OCI-LY3 (cell line): ENCODE measurements around the gene CLMP.

Experiments
- H2AFZ ChIP-seq: fragments of 200-600, 300-600 bp; shearing (Covaris generic); 2 replicates; pipeline ENCODE4 v1.6.0; 2014; ENCODE audit warnings: antibody characterized with exemption, low read depth, low read length
- H3K27ac ChIP-seq: fragments of 200-600, 300-600 bp; sonication (generic); 2 replicates; pipeline ENCODE4 v1.5.1; 2014; ENCODE audit warnings: mild to moderate bottlenecking, low read length, moderate library complexity, mixed read lengths
- H3K27me3 ChIP-seq: fragments of 200-600, 300-600 bp; sonication (generic); 2 replicates; pipeline ENCODE4 v1.6.1; 2014; ENCODE audit warnings: low read depth, low read length, mixed read lengths
- H3K36me3 ChIP-seq: fragments of 200-600, 300-600 bp; sonication (generic); replicated peaks from 2 replicates; pipeline ENCODE3; 2014; ENCODE audit warnings: low read depth, low read length, mixed read lengths
- H3K4me1 ChIP-seq: fragments of 300-600, 200-600 bp; sonication (generic); 2 replicates; pipeline ENCODE4 v1.6.1; 2014; ENCODE audit warnings: low read length, mixed read lengths
- H3K4me2 ChIP-seq: fragments of 200-600, 300-600 bp; sonication (generic); 2 replicates; pipeline ENCODE4 v1.6.1; 2014; ENCODE audit warnings: low read length, mixed read lengths
- H3K4me3 ChIP-seq: fragments of 300-600, 200-600 bp; sonication (generic); 2 replicates; pipeline ENCODE4 v1.5.1; 2014; ENCODE audit warnings: antibody characterized with exemption, mild to moderate bottlenecking, low read length, moderate library complexity
- H3K79me2 ChIP-seq: fragments of 300-600, 200-600 bp; shearing (Covaris generic); 2 replicates; pipeline ENCODE4 v1.6.1; 2014; ENCODE audit warnings: mild to moderate bottlenecking, low read length, mixed read lengths
- H3K9ac ChIP-seq: fragments of 300-600, 200-600 bp; shearing (Covaris generic); 2 replicates; pipeline ENCODE4 v1.6.0; 2014; ENCODE audit warnings: mild to moderate bottlenecking, low read length, moderate library complexity
- H3K9me3 ChIP-seq: fragments of 200-600, 300-600 bp; shearing (Covaris generic); 2 replicates; pipeline ENCODE4 v1.6.1; 2014; ENCODE audit warnings: low read length, mixed read lengths; ENCODE audit not compliant: insufficient read depth
- H4K20me1 ChIP-seq: fragments of 200-600, 300-600 bp; sonication (generic); 2 replicates; pipeline ENCODE4 v1.6.1; 2016; ENCODE audit warnings: low read length, mixed read lengths; ENCODE audit not compliant: insufficient read depth
- EZH2phosphoT487 ChIP-seq: fragments of 200-600 bp; shearing (Covaris generic); IDR thresholded peaks from 2 replicates; pipeline ENCODE4 v1.6.1; 2018; ENCODE audit warnings: antibody characterized with exemption, mixed run types, low read depth
- TF ChIP-seq, protein P1 (sequence below): fragments of 200-600, 300-600 bp; sonication (generic); IDR thresholded peaks from 2 replicates; pipeline ENCODE4 v1.5.1; 2014; ENCODE audit warnings: antibody characterized with exemption, low read length, low read depth

Gene CLMP

DNA sequence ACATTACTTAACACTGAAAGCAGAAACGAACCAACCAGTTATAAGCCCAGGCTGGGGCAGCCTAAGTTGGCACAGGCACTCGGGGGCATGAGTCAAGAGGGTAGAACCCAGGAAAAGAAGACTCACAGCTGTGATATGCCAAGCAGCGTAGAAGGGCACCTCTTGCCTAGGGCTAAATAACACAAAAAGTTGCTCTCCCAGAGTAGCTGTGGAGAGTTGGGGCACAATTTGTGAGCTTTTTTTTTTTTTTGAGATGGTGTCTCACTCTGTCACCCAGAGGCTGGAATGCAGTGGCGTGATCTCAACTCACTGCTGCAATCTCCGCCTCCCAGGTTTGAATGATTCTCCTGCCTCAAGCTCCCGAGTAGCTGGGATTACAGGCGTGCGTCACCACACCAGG is 8.8 kb downstream of the CLMP start:
- Histone ChIP-seq H3K4me1 (peaks cover 9% of the 10 kb centered on the region), H3K27me3 (peaks cover 41% of the 10 kb centered on the region), H2AFZ (no peak overlapping the region), H3K79me2 (no peaks in the 10 kb centered on the region), H4K20me1 (no peaks in the 10 kb centered on the region), H3K27ac (no peak overlapping the region), H3K4me2 (no peak overlapping the region), H3K9ac (no peak overlapping the region), H3K36me3 (no peaks in the 10 kb centered on the region), H3K4me3 (no peak overlapping the region), H3K9me3 (no peaks in the 10 kb centered on the region)
- TF ChIP-seq, protein P1, sequence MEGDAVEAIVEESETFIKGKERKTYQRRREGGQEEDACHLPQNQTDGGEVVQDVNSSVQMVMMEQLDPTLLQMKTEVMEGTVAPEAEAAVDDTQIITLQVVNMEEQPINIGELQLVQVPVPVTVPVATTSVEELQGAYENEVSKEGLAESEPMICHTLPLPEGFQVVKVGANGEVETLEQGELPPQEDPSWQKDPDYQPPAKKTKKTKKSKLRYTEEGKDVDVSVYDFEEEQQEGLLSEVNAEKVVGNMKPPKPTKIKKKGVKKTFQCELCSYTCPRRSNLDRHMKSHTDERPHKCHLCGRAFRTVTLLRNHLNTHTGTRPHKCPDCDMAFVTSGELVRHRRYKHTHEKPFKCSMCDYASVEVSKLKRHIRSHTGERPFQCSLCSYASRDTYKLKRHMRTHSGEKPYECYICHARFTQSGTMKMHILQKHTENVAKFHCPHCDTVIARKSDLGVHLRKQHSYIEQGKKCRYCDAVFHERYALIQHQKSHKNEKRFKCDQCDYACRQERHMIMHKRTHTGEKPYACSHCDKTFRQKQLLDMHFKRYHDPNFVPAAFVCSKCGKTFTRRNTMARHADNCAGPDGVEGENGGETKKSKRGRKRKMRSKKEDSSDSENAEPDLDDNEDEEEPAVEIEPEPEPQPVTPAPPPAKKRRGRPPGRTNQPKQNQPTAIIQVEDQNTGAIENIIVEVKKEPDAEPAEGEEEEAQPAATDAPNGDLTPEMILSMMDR = no peak
- no peak for TF ChIP-seq EZH2phosphoT487

- Histone ChIP-seq H3K9me3 (no peaks in the 10 kb centered on the region), H3K27me3 (peaks cover 31% of the 10 kb centered on the region), H3K4me2 (no peak overlapping the region), H4K20me1 (no peaks in the 10 kb centered on the region), H3K79me2 (no peaks in the 10 kb centered on the region), H3K4me3 (no peak overlapping the region), H3K9ac (no peak overlapping the region), H2AFZ (no peak overlapping the region), H3K36me3 (no peaks in the 10 kb centered on the region), H3K27ac (no peak overlapping the region), H3K4me1 (peaks cover 9% of the 10 kb centered on the region)
- no peak for TF ChIP-seq EZH2phosphoT487
- TF ChIP-seq, protein P1 = no peak
Observed at GRCh38 chr11:123185326-123185725, 9.7 kb downstream of the CLMP start.

- Histone ChIP-seq H4K20me1 (no peaks in the 10 kb centered on the region), H3K4me1 (peaks cover 9% of the 10 kb centered on the region), H3K9me3 (no peaks in the 10 kb centered on the region), H3K4me3 (no peak overlapping the region), H3K9ac (no peak overlapping the region), H2AFZ (no peak overlapping the region), H3K4me2 (no peak overlapping the region), H3K27me3 (peaks cover 26% of the 10 kb centered on the region), H3K79me2 (no peaks in the 10 kb centered on the region), H3K36me3 (no peaks in the 10 kb centered on the region), H3K27ac (no peak overlapping the region)
- TF ChIP-seq, protein P1 = no peak
- TF ChIP-seq EZH2phosphoT487 = no peak
Observed at GRCh38 chr11:123184531-123184930, 10.5 kb downstream of the CLMP start.

- no peaks in the 10 kb centered on the region for H3K36me3 ChIP-seq
- no peak overlapping the region for H3K4me3 ChIP-seq
- peaks cover 16% of the 10 kb centered on the region for H3K27me3 ChIP-seq
- peak overlapping the region; percentile 4; the same call in 1 of the 2 replicates for H3K4me2 ChIP-seq
- no peaks in the 10 kb centered on the region for H4K20me1 ChIP-seq
- H3K4me1 ChIP-seq = peaks cover 9% of the 10 kb centered on the region
- no peak overlapping the region for H3K9ac ChIP-seq
- H3K79me2 ChIP-seq = no peaks in the 10 kb centered on the region
- H3K27ac ChIP-seq = no peak overlapping the region
- no peak overlapping the region for H2AFZ ChIP-seq
- TF ChIP-seq EZH2phosphoT487 = no peak
- TF ChIP-seq, protein P1 = no peak
- H3K9me3 ChIP-seq = no peaks in the 10 kb centered on the region
Observed at GRCh38 chr11:123183391-123184099, 11.5 kb downstream of the CLMP start.
